Activated CD4-positive, alpha-beta T cell treated with anti-CD3 and anti-CD28 coated beads, Interleukin-2, Interleukin-4, amounts not matched to agents 100 ng/mL and 50 ng/mL, durations not matched to agents 16 hours and 8 hours (primary cell): ENCODE results near the gene AKAP6.

ENCODE experiments used
- DNase-seq: peaks from one replicate; pipeline ENCODE4 v3.0.0-alpha.2; 2020; ENCODE audit warnings: low spot score

Gene AKAP6

GRCh38 chr14:32675433-32675832, 346.3 kb downstream of the AKAP6 start:
- DNase-seq: no peak

GRCh38 chr14:32677129-32677780, 348.2 kb downstream of the AKAP6 start:
- no peak for DNase-seq

GRCh38 chr14:32678088-32678487, 349.0 kb downstream of the AKAP6 start:
- no peak for DNase-seq

- no peak for DNase-seq
Measured at GRCh38 chr14:32679927-32680612, 351.0 kb downstream of the AKAP6 start.

- no peak for DNase-seq
Measured at GRCh38 chr14:32681598-32681997, 352.5 kb downstream of the AKAP6 start.

- no peak for DNase-seq
Measured at GRCh38 chr14:32682214-32682613, 353.1 kb downstream of the AKAP6 start.

- no peak for DNase-seq
Measured at GRCh38 chr14:32683679-32684078, 354.6 kb downstream of the AKAP6 start.

GRCh38 chr14:32688941-32689340, 359.8 kb downstream of the AKAP6 start:
- no peak for DNase-seq

- no peak for DNase-seq
Measured at GRCh38 chr14:32692441-32692840, 363.3 kb downstream of the AKAP6 start.

GRCh38 chr14:32693114-32693513, 364.0 kb downstream of the AKAP6 start:
- DNase-seq: no peak

GRCh38 chr14:32694795-32695449, 365.8 kb downstream of the AKAP6 start:
- DNase-seq: no peak

- DNase-seq: no peak
Measured at GRCh38 chr14:32696325-32697091, 367.4 kb downstream of the AKAP6 start.

GRCh38 chr14:32697114-32697513, 368.0 kb downstream of the AKAP6 start:
- DNase-seq: no peak

- DNase-seq: no peak
Measured at GRCh38 chr14:32697704-32698103, 368.6 kb downstream of the AKAP6 start.

GRCh38 chr14:32698831-32699230, 369.7 kb downstream of the AKAP6 start:
- DNase-seq: no peak

GRCh38 chr14:32701475-32701874, 372.4 kb downstream of the AKAP6 start:
- DNase-seq: no peak

GRCh38 chr14:32702088-32702487, 373.0 kb downstream of the AKAP6 start:
- DNase-seq: no peak

- DNase-seq: no peak
Measured at GRCh38 chr14:32702562-32702961, 373.5 kb downstream of the AKAP6 start.

- DNase-seq: no peak
Measured at GRCh38 chr14:32703183-32703621, 374.1 kb downstream of the AKAP6 start.

- no peak for DNase-seq
Measured at GRCh38 chr14:32706721-32707519, 377.8 kb downstream of the AKAP6 start.

GRCh38 chr14:32707742-32708500, 378.8 kb downstream of the AKAP6 start:
- no peak for DNase-seq
